CD14-positive monocyte (primary cell): ENCODE measurements around the gene LENG9. TPM values are rescaled to one million over a fixed set of nuclear protein-coding genes. Genes with fewer than 3 reads are reported as not detected.

ENCODE experiments used
- DNase-seq, 3 donors: peaks; one replicate each; pipeline ENCODE4 v3.0.0-alpha.2; 2011 to 2022
- H2AFZ ChIP-seq: 2 replicates; pipeline ENCODE4 v1.6.0; 2012; ENCODE audit warnings: mild to moderate bottlenecking, low read depth, low read length, inconsistent platforms; ENCODE audit not compliant: insufficient read depth, poor library complexity, severe bottlenecking
- H3K27ac ChIP-seq, 2 donors: 1 replicate in 1 of 2; 2 replicates in 1 of 2; pipeline ENCODE4 v1.5.1; 2012 to 2013; ENCODE audit warnings: low read length in 2 of 2, control low read depth in 1 of 2, inconsistent platforms in 1 of 2, low read depth in 1 of 2, mild to moderate bottlenecking in 1 of 2
- H3K27me3 ChIP-seq, 2 donors: one replicate each; pipeline versions ENCODE4 v1.6.0 to v1.6.1; 2011 to 2013; ENCODE audit warnings: low read length in 2 of 2; ENCODE audit not compliant: control insufficient read depth in 2 of 2, insufficient read depth in 2 of 2
- H3K36me3 ChIP-seq, 2 donors: replicated peaks in 1 of 2; 1 replicate in 1 of 2; 2 replicates in 1 of 2; pipeline versions ENCODE4 v1.5.1 to v1.6.1; 2012 to 2013; ENCODE audit warnings: low read length in 2 of 2, control low read depth in 1 of 2, inconsistent platforms in 1 of 2, mild to moderate bottlenecking in 1 of 2; ENCODE audit not compliant: insufficient read depth in 2 of 2, control insufficient read depth in 1 of 2
- H3K4me1 ChIP-seq, 2 donors: 1 replicate in 1 of 2; 2 replicates in 1 of 2; pipeline versions ENCODE4 v1.5.1 to v1.6.1; 2012 to 2013; ENCODE audit warnings: low read length in 2 of 2, control low read depth in 1 of 2, inconsistent platforms in 1 of 2, mild to moderate bottlenecking in 1 of 2, moderate library complexity in 1 of 2; ENCODE audit not compliant: insufficient read depth in 2 of 2, control insufficient read depth in 1 of 2
- H3K4me2 ChIP-seq: replicated peaks from 2 replicates; pipeline ENCODE3; 2012; ENCODE audit warnings: low read length, moderate library complexity, mild to moderate bottlenecking; ENCODE audit not compliant: poor library complexity, severe bottlenecking; ENCODE audit errors: extremely low read depth
- H3K4me3 ChIP-seq, 3 experiments: fragments of 200-600 bp in 1 of 3; sonication (generic) in 1 of 3; replicated peaks in 1 of 3; 1 replicate in 2 of 3; 2 replicates in 1 of 3; pipeline ENCODE4 v1.5.1; 2011 to 2013; ENCODE audit warnings: low read length in 3 of 3, mild to moderate bottlenecking in 3 of 3, control low read depth in 2 of 3, low read depth in 2 of 3, inconsistent platforms in 1 of 3, moderate library complexity in 1 of 3
- H3K79me2 ChIP-seq: 2 replicates; pipeline ENCODE4 v1.6.0; 2012; ENCODE audit warnings: mild to moderate bottlenecking, control low read depth, inconsistent platforms, low read length, moderate library complexity; ENCODE audit not compliant: insufficient read depth
- H3K9ac ChIP-seq: 2 replicates; pipeline ENCODE4 v1.6.0; 2017; ENCODE audit warnings: low read length, mild to moderate bottlenecking; ENCODE audit not compliant: insufficient read depth, poor library complexity, severe bottlenecking
- H3K9me3 ChIP-seq, 2 donors: replicated peaks in 1 of 2; 1 replicate in 1 of 2; 2 replicates in 1 of 2; pipeline versions ENCODE4 v1.5.1 to v1.6.1; 2012 to 2013; ENCODE audit warnings: low read length in 2 of 2, control low read depth in 1 of 2; ENCODE audit not compliant: control insufficient read depth in 1 of 2, insufficient read depth in 1 of 2
- H4K20me1 ChIP-seq: 2 replicates; pipeline ENCODE4 v1.6.0; 2012; ENCODE audit warnings: mild to moderate bottlenecking, low read length, control low read depth, moderate library complexity; ENCODE audit not compliant: insufficient read depth
- H3K27ac Mint-ChIP-seq, 7 donors: one replicate each; pipeline ENCODE4 v1.8.0; 2020; ENCODE audit warnings: mild to moderate bottlenecking in 7 of 7, mixed read lengths in 7 of 7, moderate library complexity in 6 of 7, inconsistent platforms in 2 of 7
- H3K27me3 Mint-ChIP-seq, 3 donors: one replicate each; pipeline ENCODE4 v1.8.0; 2021 to 2022; ENCODE audit warnings: low read depth in 3 of 3, mild to moderate bottlenecking in 3 of 3, mixed read lengths in 3 of 3, moderate library complexity in 3 of 3, inconsistent platforms in 1 of 3
- H3K36me3 Mint-ChIP-seq, 2 donors: one replicate each; pipeline ENCODE4 v1.8.0; 2020; ENCODE audit warnings: mixed read lengths in 2 of 2, inconsistent platforms in 1 of 2, mild to moderate bottlenecking in 1 of 2
- H3K4me1 Mint-ChIP-seq: one replicate; pipeline ENCODE4 v1.8.0; 2020; ENCODE audit warnings: mild to moderate bottlenecking, mixed read lengths
- H3K4me3 Mint-ChIP-seq, 2 donors: one replicate each; pipeline ENCODE4 v1.8.0; 2020; ENCODE audit warnings: mild to moderate bottlenecking in 2 of 2, mixed read lengths in 2 of 2, moderate library complexity in 1 of 2
- H3K9me3 Mint-ChIP-seq, 7 donors: one replicate each; pipeline ENCODE4 v1.8.0; 2020 to 2022; ENCODE audit warnings: mixed read lengths in 7 of 7, mild to moderate bottlenecking in 6 of 7, moderate library complexity in 6 of 7, inconsistent platforms in 2 of 7
- WGBS: methylation state at CpG from one replicate; pipeline ENCODE4 v1.1.5; 2013; ENCODE audit warnings: missing lambda C conversion rate; ENCODE audit not compliant: insufficient coverage; 5-methylcytosine and 5-hydroxymethylcytosine counted together
- intact Hi-C, 2 donors: fragments of 100-400 bp; cut with micrococcal nuclease; formaldehyde crosslinking; loops; one replicate each; pipeline versions ENCODE4 v1.15.0 to v1.15.1; 2023
- polyA plus RNA-seq, 3 donors: library from polyadenylated mRNA; depleted of rRNA in 1 of 3; unstranded in 2 of 3; stranded (reverse) in 1 of 3; fragments of 300-500 nt in 2 of 3; fragments of >200 nt in 1 of 3; fragmentation: Illumina TruSeq in 2 of 3; gene quantifications; 1 replicate in 2 of 3; 2 replicates in 1 of 3; pipeline ENCODE4 v1.2.3, GENCODE V29; 2012 to 2021
- TF ChIP-seq, protein P1 (sequence below): fragments of 200-600 bp; IDR thresholded peaks from one replicate; pipeline ENCODE4 v1.8.0; 2022; ENCODE audit warnings: antibody characterized with exemption, mild to moderate bottlenecking

Gene LENG9
- polyA plus RNA-seq, 3 donors = 0.15 to 2.0 TPM; not detected in 1

DNA sequence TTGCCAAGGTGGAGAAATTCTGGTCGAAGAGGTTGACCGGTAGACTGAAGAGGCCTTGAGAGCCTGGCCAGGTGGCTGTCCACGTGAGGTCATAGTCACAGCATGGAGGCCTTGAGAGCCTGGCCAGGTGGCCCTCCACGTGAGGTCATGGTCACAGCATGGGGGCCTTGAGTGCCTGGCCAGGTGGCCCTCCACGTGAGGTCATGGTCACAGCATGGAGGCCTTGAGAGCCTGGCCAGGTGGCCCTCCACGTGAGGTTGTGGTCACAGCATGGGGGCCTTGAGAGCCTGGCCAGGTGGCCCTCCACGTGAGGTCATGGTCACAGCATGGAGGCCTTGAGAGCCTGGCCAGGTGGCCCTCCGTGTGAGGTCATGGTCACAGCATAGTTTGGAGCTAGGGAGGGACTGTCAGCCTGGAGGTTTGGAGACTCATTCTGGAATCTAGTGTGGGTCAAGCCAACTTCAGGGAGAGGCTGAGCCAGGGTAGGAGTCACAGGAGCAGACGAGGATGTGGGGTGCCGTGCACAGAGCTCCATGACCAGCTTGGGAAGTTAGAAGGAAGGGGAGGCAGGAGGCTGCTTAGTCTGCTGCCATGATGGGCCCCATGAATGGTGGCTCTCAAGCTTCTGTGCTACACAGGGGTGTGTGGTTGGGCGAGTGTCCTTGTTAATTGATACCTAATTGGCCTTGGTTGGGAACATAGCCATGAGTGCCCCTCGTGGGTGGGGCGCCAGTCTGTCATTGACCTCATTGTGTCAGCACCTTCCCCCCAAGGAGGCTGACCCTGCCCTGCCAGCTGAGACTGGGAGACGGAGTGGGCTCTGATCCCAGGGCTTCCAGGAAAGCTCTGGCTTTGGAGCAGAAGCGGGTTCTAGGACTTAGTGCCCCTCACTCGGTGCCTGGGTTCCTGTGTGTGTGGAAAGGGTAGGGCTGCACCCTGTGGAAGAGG is 4.0 kb downstream of the LENG9 start:
- H3K9me3 Mint-ChIP-seq = peaks cover 0 to 8% (median 4%) of the 10 kb centered on the region in 7 donors
- H3K4me1 Mint-ChIP-seq = peaks cover 30% of the 10 kb centered on the region
- no peak overlapping the region for H3K4me3 Mint-ChIP-seq
- H3K9me3 ChIP-seq = peaks cover 0 to 3% of the 10 kb centered on the region in 2 donors
- no peak overlapping the region for H3K4me3 ChIP-seq
- peaks cover 83% of the 10 kb centered on the region for H4K20me1 ChIP-seq
- peaks cover 30 to 36% of the 10 kb centered on the region in 2 donors for H3K4me1 ChIP-seq
- H3K27ac Mint-ChIP-seq = peak overlapping the region in 6 of 7 donors; percentile 1 to 80 (median 50)
- TF ChIP-seq, protein P1, sequence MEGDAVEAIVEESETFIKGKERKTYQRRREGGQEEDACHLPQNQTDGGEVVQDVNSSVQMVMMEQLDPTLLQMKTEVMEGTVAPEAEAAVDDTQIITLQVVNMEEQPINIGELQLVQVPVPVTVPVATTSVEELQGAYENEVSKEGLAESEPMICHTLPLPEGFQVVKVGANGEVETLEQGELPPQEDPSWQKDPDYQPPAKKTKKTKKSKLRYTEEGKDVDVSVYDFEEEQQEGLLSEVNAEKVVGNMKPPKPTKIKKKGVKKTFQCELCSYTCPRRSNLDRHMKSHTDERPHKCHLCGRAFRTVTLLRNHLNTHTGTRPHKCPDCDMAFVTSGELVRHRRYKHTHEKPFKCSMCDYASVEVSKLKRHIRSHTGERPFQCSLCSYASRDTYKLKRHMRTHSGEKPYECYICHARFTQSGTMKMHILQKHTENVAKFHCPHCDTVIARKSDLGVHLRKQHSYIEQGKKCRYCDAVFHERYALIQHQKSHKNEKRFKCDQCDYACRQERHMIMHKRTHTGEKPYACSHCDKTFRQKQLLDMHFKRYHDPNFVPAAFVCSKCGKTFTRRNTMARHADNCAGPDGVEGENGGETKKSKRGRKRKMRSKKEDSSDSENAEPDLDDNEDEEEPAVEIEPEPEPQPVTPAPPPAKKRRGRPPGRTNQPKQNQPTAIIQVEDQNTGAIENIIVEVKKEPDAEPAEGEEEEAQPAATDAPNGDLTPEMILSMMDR = no peak
- peaks cover 0 to 7% (median under 1%) of the 10 kb centered on the region in 3 donors for H3K27me3 Mint-ChIP-seq
- peaks cover 62 to 70% of the 10 kb centered on the region in 2 donors for H3K36me3 Mint-ChIP-seq
- H3K27me3 ChIP-seq = no peaks in the 10 kb centered on the region
- peak overlapping the region in 1 of 2 donors; percentile 1 for H3K27ac ChIP-seq
- WGBS = 81% methylated on average over 13 of the region's 16 CpGs
- no peak for DNase-seq
- intact Hi-C loops = no loop called here
- peaks cover 76% of the 10 kb centered on the region in 2 donors for H3K36me3 ChIP-seq
- no peak overlapping the region for H2AFZ ChIP-seq
- peaks cover 51% of the 10 kb centered on the region for H3K79me2 ChIP-seq
- H3K4me2 ChIP-seq = no peak overlapping the region
- H3K9ac ChIP-seq = no peak overlapping the region

DNA sequence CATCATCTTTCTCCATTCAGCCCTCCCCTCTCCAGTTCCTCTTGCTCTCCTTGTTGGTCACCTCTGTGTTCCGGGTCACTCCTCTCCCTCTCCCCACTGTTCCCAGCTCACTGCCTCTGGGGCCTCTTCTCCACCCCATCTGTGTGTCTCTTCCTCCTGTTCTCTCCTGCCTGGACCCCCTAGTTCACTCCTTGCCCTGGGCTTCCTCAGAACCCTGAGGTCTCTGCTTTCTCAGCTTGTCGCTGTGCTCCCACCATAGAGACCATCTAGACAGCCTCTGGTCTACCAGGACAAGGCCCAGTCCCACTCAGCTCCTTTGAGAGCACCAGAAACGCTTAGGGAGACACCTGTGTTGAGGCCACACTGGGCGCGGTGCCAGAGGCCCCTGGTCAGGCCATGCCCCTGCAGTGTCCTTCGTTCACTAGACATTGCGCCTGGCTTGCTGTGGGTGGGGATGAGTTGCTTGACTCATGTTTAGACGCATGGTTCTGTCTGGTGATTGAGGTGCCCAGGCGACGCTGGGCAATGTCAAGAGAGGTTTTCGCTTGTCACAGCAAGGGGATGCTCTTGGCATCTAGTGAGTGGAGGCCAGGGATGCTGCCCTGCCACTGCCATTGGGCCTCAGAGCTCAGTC is 4.8 kb downstream of the LENG9 start:
- peak overlapping the region in 3 of 7 donors; percentile 23 to 72 (median 26) for H3K27ac Mint-ChIP-seq
- peaks cover 24% of the 10 kb centered on the region for H3K4me1 Mint-ChIP-seq
- Histone ChIP-seq H3K4me1 (peaks cover 23 to 28% of the 10 kb centered on the region in 2 donors), H4K20me1 (peaks cover 91% of the 10 kb centered on the region), H2AFZ (no peak overlapping the region), H3K79me2 (peaks cover 59% of the 10 kb centered on the region), H3K27ac (no peak overlapping the region), H3K36me3 (peaks cover 84% of the 10 kb centered on the region in 2 donors), H3K9ac (no peak overlapping the region), H3K27me3 (no peaks in the 10 kb centered on the region), H3K4me3 (no peak overlapping the region), H3K9me3 (no peaks in the 10 kb centered on the region), H3K4me2 (no peak overlapping the region)
- no peak overlapping the region for H3K4me3 Mint-ChIP-seq
- H3K36me3 Mint-ChIP-seq = peaks cover 69 to 78% of the 10 kb centered on the region in 2 donors
- no peak for DNase-seq
- H3K27me3 Mint-ChIP-seq = peaks cover 0 to 3% (median 0%) of the 10 kb centered on the region in 3 donors
- TF ChIP-seq, protein P1 = no peak
- intact Hi-C loops = no loop called here
- peaks cover 0 to 3% (median under 1%) of the 10 kb centered on the region in 7 donors for H3K9me3 Mint-ChIP-seq
- WGBS = 97% methylated on average over 11 of the region's 11 CpGs
